Duodenal mucosa (tissue), 2 donors: Measurements from ENCODE around the gene DNAJB14.

Experiments used
- H3K27ac ChIP-seq: one replicate; pipeline ENCODE4 v1.7.0; 2013; ENCODE audit warnings: low read depth, low read length
- H3K27me3 ChIP-seq, 2 donors: one replicate each; pipeline ENCODE4 v1.7.0; 2013; ENCODE audit warnings: low read length in 2 of 2, control low read depth in 1 of 2; ENCODE audit not compliant: insufficient read depth in 2 of 2, control insufficient read depth in 1 of 2
- H3K36me3 ChIP-seq, 2 donors: one replicate each; pipeline ENCODE4 v1.7.0; 2013; ENCODE audit warnings: low read length in 2 of 2, control low read depth in 1 of 2; ENCODE audit not compliant: insufficient read depth in 2 of 2, control insufficient read depth in 1 of 2
- H3K4me1 ChIP-seq, 2 donors: one replicate each; pipeline ENCODE4 v1.7.0; 2013; ENCODE audit warnings: low read length in 2 of 2, control low read depth in 1 of 2; ENCODE audit not compliant: insufficient read depth in 2 of 2, control insufficient read depth in 1 of 2
- H3K4me3 ChIP-seq, 2 donors: one replicate each; pipeline ENCODE4 v1.7.0; 2013; ENCODE audit warnings: low read length in 2 of 2, low read depth in 1 of 2
- H3K9ac ChIP-seq, 2 donors: one replicate each; pipeline ENCODE4 v1.7.0; 2013; ENCODE audit warnings: low read length in 2 of 2, low read depth in 1 of 2
- H3K9me3 ChIP-seq, 2 donors: one replicate each; pipeline ENCODE4 v1.7.0; 2013; ENCODE audit warnings: low read length in 2 of 2, control low read depth in 1 of 2; ENCODE audit not compliant: control insufficient read depth in 1 of 2

The DNAJB14 gene

DNA sequence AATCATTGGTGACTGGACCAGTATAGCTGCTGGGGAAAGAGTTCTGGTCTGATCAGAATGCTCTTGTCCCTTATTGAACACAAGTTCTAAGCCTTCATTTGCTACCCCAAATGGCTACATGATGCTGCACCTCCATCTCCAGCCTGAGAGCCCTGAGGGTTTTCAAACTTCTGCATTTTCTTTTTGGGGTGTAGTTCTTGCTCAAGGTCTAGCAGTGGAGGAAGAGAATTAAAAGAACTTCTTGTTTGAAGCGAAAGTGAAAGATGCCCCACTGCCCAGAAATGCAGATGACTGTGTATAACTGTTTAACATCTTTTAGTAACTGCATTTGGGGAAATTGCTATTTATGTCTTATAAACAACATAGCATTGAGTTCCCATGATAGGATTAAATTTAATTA is 90.7 kb downstream of the DNAJB14 start:
- Histone ChIP-seq H3K27ac (no peak overlapping the region), H3K27me3 (no peaks in the 10 kb centered on the region), H3K4me1 (peaks cover 5 to 9% of the 10 kb centered on the region in 2 donors)

DNA sequence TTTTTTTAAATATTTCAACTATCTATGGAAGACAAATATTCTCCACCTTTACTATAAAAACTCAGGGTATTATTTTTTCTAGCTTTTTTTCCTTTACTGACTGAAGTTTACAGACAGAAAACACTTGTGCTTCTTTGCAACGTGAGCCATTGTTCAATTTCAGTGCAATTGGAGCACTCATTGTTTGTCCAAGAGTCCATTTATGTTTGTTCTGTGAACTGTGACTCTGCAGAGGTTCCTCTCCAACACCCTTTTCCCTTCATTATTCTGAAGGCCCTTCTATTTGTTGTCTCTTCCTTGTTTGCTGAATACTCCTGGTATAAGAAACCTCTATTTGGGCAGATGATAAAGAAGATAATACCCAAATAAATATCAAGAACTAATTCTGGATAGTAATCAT is 92.4 kb downstream of the DNAJB14 start:
- H3K27me3 ChIP-seq = no peaks in the 10 kb centered on the region
- no peak overlapping the region for H3K9ac ChIP-seq
- H3K27ac ChIP-seq = no peak overlapping the region
- no peaks in the 10 kb centered on the region for H3K36me3 ChIP-seq
- H3K9me3 ChIP-seq = no peaks in the 10 kb centered on the region
- H3K4me3 ChIP-seq = no peak overlapping the region
- peaks cover 5 to 9% of the 10 kb centered on the region in 2 donors for H3K4me1 ChIP-seq

More for the DNA sequence above, 90.7 kb downstream of the DNAJB14 start:
- Histone ChIP-seq H3K9ac (no peak overlapping the region), H3K36me3 (no peaks in the 10 kb centered on the region), H3K9me3 (no peaks in the 10 kb centered on the region), H3K4me3 (no peak overlapping the region)

DNA sequence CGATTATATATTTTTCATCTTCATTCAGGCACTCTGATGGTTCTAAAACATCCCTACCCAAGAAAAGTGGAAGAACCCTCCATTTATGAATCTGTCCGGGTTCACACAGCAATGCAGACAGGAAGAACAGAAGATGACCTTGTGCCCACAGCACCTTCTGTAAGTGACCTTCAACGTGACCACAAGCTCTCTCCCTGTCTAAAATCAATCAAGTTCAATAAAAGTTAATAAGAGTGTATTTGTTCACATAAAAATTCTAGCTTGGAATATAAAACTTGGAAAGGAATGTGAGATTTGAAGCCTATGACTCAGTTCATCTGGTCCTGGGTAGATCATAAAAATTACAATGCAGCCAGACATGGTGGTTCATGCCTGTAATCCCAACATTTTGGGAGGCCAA is 93.2 kb downstream of the DNAJB14 start:
- H3K9me3 ChIP-seq = no peaks in the 10 kb centered on the region
- peaks cover 5 to 9% of the 10 kb centered on the region in 2 donors for H3K4me1 ChIP-seq
- no peak overlapping the region for H3K4me3 ChIP-seq
- H3K27ac ChIP-seq = no peak overlapping the region
- no peaks in the 10 kb centered on the region for H3K36me3 ChIP-seq
- no peak overlapping the region for H3K9ac ChIP-seq
- H3K27me3 ChIP-seq = no peaks in the 10 kb centered on the region

DNA sequence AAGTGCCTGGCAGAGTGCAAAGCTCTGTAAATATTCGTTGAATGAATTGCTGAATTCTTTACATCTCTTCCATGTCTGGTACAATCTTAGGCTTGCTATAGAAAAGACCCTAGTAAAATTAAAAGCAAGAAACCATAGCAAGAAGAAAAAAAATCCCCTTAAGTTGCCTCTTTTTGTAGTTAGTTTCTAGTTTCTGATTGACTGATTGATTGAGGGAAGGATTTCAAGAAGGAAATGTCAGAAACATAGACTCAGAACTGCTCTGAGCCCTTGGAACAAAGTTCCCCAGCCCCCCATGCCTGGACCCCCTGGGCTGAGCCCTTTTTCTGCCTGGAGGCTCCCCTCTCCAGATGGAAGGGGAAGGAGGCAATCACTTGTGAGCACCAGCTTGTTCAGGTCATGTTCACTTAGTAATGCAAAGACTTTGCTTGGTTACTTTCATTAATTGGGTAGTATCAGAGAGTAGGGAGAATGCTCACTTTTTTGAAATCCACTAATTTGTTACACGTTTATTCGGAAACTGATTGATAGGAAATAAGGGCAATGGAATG is 94.1 kb downstream of the DNAJB14 start:
- Histone ChIP-seq H3K9ac (no peak overlapping the region), H3K9me3 (no peaks in the 10 kb centered on the region), H3K4me3 (no peak overlapping the region), H3K36me3 (no peaks in the 10 kb centered on the region), H3K27me3 (no peaks in the 10 kb centered on the region), H3K27ac (no peak overlapping the region), H3K4me1 (peaks cover 5 to 9% of the 10 kb centered on the region in 2 donors)

DNA sequence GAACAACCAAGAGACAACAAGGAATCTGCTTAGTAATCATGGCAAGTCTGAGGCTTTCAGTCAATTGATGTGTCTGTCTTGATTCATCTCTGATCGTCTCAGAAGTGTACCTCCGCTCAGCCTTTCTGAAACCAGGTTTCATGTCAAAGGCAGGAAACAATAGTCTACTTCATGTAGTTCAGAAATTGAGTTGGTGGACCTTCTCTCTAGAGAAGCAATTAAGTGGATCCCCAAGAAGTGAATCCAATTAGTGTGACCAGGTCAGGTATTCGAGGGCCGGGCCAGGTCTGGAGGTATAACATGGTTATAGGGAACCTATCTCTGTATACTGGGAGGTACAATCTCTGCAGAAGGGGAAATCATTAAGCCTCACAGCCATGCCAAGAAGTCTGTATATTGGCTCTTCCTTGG is 97.8 kb downstream of the DNAJB14 start:
- no peaks in the 10 kb centered on the region for H3K9me3 ChIP-seq

DNA sequence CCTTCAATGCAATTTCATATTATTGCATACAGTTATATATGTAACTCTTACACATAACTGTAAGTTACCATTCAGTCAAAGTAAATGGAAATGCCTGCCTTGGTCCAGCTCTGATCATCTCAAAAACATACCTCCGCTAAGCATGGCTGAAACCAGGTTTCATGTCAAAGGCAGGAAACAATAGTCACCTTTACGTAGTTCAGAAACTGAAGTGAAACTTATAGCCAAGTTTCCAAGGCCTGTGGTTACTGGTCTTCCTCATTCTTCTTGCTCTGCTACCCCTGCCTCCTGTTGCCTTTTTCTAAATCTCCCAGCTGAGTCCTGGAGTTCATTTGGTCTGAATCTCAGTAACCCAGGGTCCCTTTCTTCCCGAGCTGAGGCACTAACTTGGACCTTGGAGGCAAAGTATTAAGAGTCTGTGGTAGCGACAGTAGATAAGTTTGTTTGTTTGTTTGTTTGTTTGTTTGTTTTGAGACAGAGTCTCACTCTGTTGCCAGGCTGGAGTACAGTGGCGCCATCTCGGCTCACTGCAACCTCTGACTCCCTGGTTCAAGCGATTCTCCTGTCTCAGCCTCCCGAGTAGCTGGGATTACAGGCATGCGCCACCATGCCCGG is 98.9 kb downstream of the DNAJB14 start:
- Histone ChIP-seq H3K27ac (no peak overlapping the region), H3K4me3 (no peak overlapping the region), H3K9me3 (no peaks in the 10 kb centered on the region), H3K36me3 (no peaks in the 10 kb centered on the region), H3K27me3 (no peaks in the 10 kb centered on the region), H3K4me1 (peaks cover 0 to 17% of the 10 kb centered on the region in 2 donors), H3K9ac (no peak overlapping the region)

More for the DNA sequence above, 97.8 kb downstream of the DNAJB14 start:
- Histone ChIP-seq H3K9ac (no peak overlapping the region), H3K36me3 (no peaks in the 10 kb centered on the region), H3K4me1 (peaks cover 0 to 17% of the 10 kb centered on the region in 2 donors), H3K27ac (no peak overlapping the region), H3K4me3 (no peak overlapping the region), H3K27me3 (no peaks in the 10 kb centered on the region)

DNA sequence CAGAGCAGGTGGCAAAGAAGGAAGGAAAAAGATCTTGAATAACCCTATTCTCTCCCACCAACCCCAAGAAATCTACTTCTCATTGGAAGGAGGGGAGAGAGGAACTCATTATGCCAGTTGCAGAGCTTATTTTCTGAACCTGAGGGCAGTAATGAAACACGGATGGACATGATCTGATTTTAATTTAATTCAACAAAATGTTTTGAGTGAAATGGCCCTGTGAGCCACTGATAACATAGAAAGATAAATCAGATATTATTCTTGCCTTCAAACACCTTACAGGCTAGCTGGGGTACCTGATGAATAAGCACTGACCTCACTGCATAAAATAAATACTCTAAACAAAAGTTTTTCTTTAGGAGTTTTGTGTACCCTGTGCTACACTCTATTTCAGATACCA is 99.5 kb downstream of the DNAJB14 start:
- no peaks in the 10 kb centered on the region for H3K9me3 ChIP-seq
- peaks cover 0 to 17% of the 10 kb centered on the region in 2 donors for H3K4me1 ChIP-seq
- no peak overlapping the region for H3K27ac ChIP-seq
- no peaks in the 10 kb centered on the region for H3K36me3 ChIP-seq
- no peaks in the 10 kb centered on the region for H3K27me3 ChIP-seq
- H3K9ac ChIP-seq = no peak overlapping the region
- H3K4me3 ChIP-seq = no peak overlapping the region
